ENCODE results near the gene STXBP6. TPM values are rescaled to one million over a fixed set of nuclear protein-coding genes. Genes with fewer than 3 reads are reported as not detected.

The STXBP6 gene
- total RNA-seq, 4 donors from 2014 or later = 44.1 to 120 (median 67.4) TPM

DNA sequence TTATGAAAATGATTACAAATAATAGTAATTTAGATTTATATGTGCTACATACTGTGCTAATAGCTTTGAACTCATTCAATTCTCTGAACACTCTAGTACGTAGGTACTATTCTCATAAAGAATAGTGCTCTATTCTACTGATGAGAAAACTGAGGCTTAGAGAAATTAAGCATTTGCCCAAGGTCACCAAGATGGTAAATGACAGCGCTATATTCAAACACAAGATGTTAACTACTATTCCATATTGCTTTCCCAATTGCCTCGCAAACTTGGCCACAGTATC lies 233.1 kb downstream of the STXBP6 start:
- TF ChIP-seq, protein P1, sequence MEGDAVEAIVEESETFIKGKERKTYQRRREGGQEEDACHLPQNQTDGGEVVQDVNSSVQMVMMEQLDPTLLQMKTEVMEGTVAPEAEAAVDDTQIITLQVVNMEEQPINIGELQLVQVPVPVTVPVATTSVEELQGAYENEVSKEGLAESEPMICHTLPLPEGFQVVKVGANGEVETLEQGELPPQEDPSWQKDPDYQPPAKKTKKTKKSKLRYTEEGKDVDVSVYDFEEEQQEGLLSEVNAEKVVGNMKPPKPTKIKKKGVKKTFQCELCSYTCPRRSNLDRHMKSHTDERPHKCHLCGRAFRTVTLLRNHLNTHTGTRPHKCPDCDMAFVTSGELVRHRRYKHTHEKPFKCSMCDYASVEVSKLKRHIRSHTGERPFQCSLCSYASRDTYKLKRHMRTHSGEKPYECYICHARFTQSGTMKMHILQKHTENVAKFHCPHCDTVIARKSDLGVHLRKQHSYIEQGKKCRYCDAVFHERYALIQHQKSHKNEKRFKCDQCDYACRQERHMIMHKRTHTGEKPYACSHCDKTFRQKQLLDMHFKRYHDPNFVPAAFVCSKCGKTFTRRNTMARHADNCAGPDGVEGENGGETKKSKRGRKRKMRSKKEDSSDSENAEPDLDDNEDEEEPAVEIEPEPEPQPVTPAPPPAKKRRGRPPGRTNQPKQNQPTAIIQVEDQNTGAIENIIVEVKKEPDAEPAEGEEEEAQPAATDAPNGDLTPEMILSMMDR (IDR thresholded peaks at IDR 0.05) = no peak
- TF ChIP-seq POLR2A (IDR thresholded peaks at IDR 0.05) = no peak
- H3K36me3 ChIP-seq = no peaks in the 10 kb centered on the region
- peaks cover 27 to 30% of the 10 kb centered on the region in 2 donors for H3K4me1 ChIP-seq
- H3K9me3 ChIP-seq = no peaks in the 10 kb centered on the region
- no peaks in the 10 kb centered on the region for H3K27me3 ChIP-seq
- WGBS, 2 donors = 91 to 94% methylated on average over 3 of the region's 3 CpGs
- H3K27ac ChIP-seq = peak overlapping the region in 1 of 3 donors; percentile 84
- no peak for DNase-seq
- H3K4me3 ChIP-seq (replicated peaks in 1 of 3) = no peak overlapping the region
- intact Hi-C loops (cut with DNase I) = loop anchor here (10.0 kb wide), 1 partner anchor 228 kb away; no protein-coding TSS in a partner anchor

DNA sequence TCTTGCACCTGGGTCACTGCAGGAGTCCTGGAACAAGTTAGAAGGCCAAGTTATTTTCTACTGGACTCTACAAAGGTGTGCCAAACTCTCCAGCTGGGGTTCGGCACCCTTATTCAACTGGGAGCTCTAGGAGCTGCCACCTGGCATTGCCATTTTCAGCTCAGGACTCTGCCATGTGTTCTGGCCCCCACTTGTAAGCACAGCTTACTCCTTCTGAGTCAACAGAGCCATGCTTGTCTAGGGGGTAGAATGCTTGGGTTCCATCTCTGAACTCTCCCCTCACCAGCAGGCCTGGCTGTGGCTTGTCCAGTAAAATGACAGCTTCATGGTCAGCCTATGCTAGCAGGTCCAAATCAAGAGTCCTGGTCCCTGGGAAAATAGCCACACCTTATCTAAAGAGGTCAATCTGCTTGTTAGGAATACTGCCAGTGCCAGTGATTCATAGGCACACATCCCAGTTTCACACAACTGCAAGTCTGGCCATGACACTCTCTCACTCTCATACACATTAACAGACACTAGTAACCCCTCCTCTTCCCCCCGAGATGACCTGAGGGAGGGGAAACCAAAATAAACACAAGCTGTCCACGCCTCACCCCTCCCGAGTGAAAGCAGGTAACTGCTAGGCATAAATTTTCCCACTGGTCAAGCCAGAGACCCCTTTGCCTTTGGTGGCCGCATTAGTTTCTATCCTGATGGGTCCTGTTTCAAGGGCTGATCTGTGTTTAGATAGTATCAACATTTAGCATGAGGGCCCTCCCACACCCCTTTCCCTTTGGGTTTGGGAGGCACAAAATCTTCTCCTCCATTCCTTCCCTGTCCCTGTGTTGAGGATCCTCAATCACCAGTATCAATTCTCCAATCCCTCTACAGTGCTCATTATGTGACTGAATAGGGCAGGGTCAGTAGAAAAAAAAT lies 233.7 kb downstream of the STXBP6 start:
- H3K4me1 ChIP-seq = peaks cover 27 to 30% of the 10 kb centered on the region in 2 donors
- no peak for TF ChIP-seq POLR2A (IDR thresholded peaks at IDR 0.05)
- TF ChIP-seq, protein P1 (IDR thresholded peaks at IDR 0.05) = no peak
- no peaks in the 10 kb centered on the region for H3K36me3 ChIP-seq
- no peaks in the 10 kb centered on the region for H3K9me3 ChIP-seq
- DNase-seq = no peak
- 74 to 81% methylated on average over 5 of the region's 5 CpGs for WGBS, 2 donors
- H3K27me3 ChIP-seq = no peaks in the 10 kb centered on the region
- no peak overlapping the region for H3K4me3 ChIP-seq (replicated peaks in 1 of 3)
- H3K27ac ChIP-seq = peak overlapping the region in 2 of 3 donors; percentile 13 to 84
- intact Hi-C loops (cut with DNase I) = loop anchor here (10.0 kb wide), 1 partner anchor 229 kb away; no protein-coding TSS in a partner anchor

DNA sequence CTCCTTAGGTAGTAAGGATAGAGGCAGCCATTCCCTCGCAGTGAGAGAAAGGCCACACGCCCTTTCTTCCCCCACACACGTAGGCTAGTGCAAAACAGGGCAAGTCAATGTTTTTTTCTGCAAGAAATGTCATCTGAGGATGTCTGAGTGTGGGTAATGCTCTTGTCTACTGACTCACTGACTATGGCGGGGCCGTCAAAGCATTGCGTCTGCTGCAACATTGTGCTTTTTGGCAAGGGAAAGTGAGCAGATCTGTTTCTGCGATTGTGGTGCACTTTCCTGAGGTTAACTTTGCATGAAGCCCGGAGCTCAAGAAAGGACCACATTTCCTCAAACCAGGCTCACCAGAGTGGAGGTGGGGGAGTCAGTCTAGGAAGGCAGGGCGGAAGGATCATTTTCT lies 234.4 kb downstream of the STXBP6 start:
- TF ChIP-seq, protein P1 (IDR thresholded peaks at IDR 0.05) = no peak
- no peak for TF ChIP-seq POLR2A (IDR thresholded peaks at IDR 0.05)
- intact Hi-C loops (cut with DNase I) = loop anchor here (10.0 kb wide), 1 partner anchor 229 kb away; no protein-coding TSS in a partner anchor
- WGBS, 2 donors = 88 to 93% methylated on average over 9 of the region's 9 CpGs
- Histone ChIP-seq H3K27me3 (no peaks in the 10 kb centered on the region), H3K9me3 (no peaks in the 10 kb centered on the region), H3K4me3 (replicated peaks in 1 of 3) (no peak overlapping the region), H3K36me3 (no peaks in the 10 kb centered on the region), H3K4me1 (peaks cover 27 to 32% of the 10 kb centered on the region in 2 donors), H3K27ac (no peak overlapping the region)
- no peak for DNase-seq

DNA sequence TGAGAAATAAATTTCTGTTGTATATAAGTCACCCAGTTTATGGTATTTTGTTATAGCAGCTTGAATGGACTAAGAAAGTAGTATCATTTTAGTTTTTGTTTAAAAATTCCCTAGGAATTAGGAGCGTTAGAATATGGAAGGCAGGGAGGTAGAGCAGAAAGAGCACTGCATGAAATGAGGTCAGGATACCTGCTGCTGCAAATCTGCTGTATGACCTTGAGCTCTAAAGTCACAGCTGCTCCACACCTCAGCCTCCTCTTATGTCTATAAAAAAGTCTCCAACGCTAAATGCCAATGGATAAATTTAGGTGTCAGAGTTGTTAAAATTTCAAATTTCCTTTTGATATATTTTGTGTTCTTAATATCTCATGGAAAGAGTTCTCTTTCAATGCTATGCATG lies 235.0 kb downstream of the STXBP6 start:
- WGBS, 2 donors = 87 to 95% methylated on average over 2 of the region's 2 CpGs
- H3K27ac ChIP-seq = no peak overlapping the region
- intact Hi-C loops (cut with DNase I) = loop anchor here (10.0 kb wide), 1 partner anchor 230 kb away; no protein-coding TSS in a partner anchor
- no peak for DNase-seq
- TF ChIP-seq, protein P1 (IDR thresholded peaks at IDR 0.05) = no peak
- no peak for TF ChIP-seq POLR2A (IDR thresholded peaks at IDR 0.05)
- no peaks in the 10 kb centered on the region for H3K27me3 ChIP-seq
- H3K9me3 ChIP-seq = no peaks in the 10 kb centered on the region
- H3K4me1 ChIP-seq = peaks cover 27 to 36% of the 10 kb centered on the region in 2 donors
- H3K4me3 ChIP-seq (replicated peaks in 1 of 3) = no peak overlapping the region
- no peaks in the 10 kb centered on the region for H3K36me3 ChIP-seq

DNA sequence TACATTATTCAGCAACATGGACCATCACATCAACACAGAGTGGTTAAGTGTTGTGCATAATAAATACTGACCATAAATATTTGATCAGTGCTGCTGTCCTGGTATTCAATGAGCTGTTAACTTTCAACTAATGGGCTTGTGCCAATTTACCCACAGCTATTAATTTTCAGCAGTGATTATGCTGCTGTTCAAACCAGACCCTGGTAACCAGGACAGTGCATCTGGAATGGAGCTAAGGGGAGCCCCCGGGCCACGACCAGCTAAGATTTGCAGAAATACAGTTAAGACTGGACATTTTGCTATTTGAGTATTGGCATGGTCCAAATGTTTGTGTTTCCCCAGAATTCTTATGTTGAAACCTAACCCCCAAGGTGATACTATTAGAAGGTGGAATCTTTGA lies 235.6 kb downstream of the STXBP6 start:
- no peaks in the 10 kb centered on the region for H3K9me3 ChIP-seq
- H3K4me1 ChIP-seq = peaks cover 27 to 36% of the 10 kb centered on the region in 2 donors
- TF ChIP-seq, protein P1 (IDR thresholded peaks at IDR 0.05) = no peak
- no peak for TF ChIP-seq POLR2A (IDR thresholded peaks at IDR 0.05)
- H3K36me3 ChIP-seq = no peaks in the 10 kb centered on the region
- 78 to 83% methylated on average over 2 of the region's 2 CpGs for WGBS, 2 donors
- intact Hi-C loops (cut with DNase I) = loop anchor here (10.0 kb wide), 1 partner anchor 230 kb away; no protein-coding TSS in a partner anchor
- no peak for DNase-seq
- no peaks in the 10 kb centered on the region for H3K27me3 ChIP-seq
- H3K4me3 ChIP-seq (replicated peaks in 1 of 3) = no peak overlapping the region
- no peak overlapping the region for H3K27ac ChIP-seq
